Measurements from ENCODE around the gene REG3G. TPM values are rescaled to one million over a fixed set of nuclear protein-coding genes. Genes with fewer than 3 reads are reported as not detected.
"Not testable (repeated sequence)": the region's sequence is repeated elsewhere in the genome, so short reads cannot be mapped to it uniquely, and the experiment has no call there.

Gene REG3G
- total and polyA plus RNA-seq, 10 of the 15 experiments (the other 5 are each of a cell fraction or from before 2014, with no cell fraction given), result 0.33 TPM; not detected in 9

GRCh38 chr2:79053486-79053885 is 28.0 kb downstream of the REG3G start:
- H3K27ac ChIP-seq (ENCODE audit: control insufficient read depth, insufficient read depth), result not testable (repeated sequence)

GRCh38 chr2:79054769-79055168 is 29.3 kb downstream of the REG3G start:
- H3K4me3 ChIP-seq; FAIRE-seq; H3K9me3 ChIP-seq (replicated peaks; ENCODE audit: control insufficient read depth, insufficient read depth, low read length); H3K4me2 ChIP-seq (ENCODE audit: control insufficient read depth, insufficient read depth); H3K79me2 ChIP-seq (ENCODE audit: control insufficient read depth, insufficient read depth, low read length); CTCF ChIA-PET; in situ Hi-C loops (cut with MboI); DNase-seq (ENCODE audit: low read depth, low spot score); H3K36me3 ChIP-seq (ENCODE audit: control insufficient read depth in 2 of 2, insufficient read depth in 2 of 2, low read length in 1 of 2); H4K20me1 ChIP-seq (ENCODE audit: control insufficient read depth, insufficient read depth); POLR2A ChIA-PET; intact Hi-C loops (cut with micrococcal nuclease; ENCODE audit: unreplicated experiment); H3K9ac ChIP-seq (ENCODE audit: control insufficient read depth, insufficient read depth, low read length); H3K27me3 ChIP-seq (replicated peaks in 1 of 2; ENCODE audit: control insufficient read depth in 2 of 2, insufficient read depth in 2 of 2, low read length in 1 of 2); BruUV-seq (replicated peaks); H3K27ac ChIP-seq (ENCODE audit: control insufficient read depth, insufficient read depth); H3K4me1 ChIP-seq (ENCODE audit: control insufficient read depth, insufficient read depth, low read length); SMC1A ChIA-PET (ENCODE audit: uncharacterized antibody, unreplicated experiment); H2AFZ ChIP-seq (ENCODE audit: control insufficient read depth, low read depth, low read length); ATAC-seq; RAD21 ChIA-PET (ENCODE audit: unreplicated experiment): not testable (repeated sequence)
- WGBS (ENCODE audit: insufficient coverage, insufficient replicate concordance, low lambda C conversion rate, missing lambda C conversion rate), result 26% methylated on average over 5 of the region's 5 CpGs

More at GRCh38 chr2:79053486-79053885, 28.0 kb downstream of the REG3G start:
- SMC1A ChIA-PET (ENCODE audit: uncharacterized antibody, unreplicated experiment); CTCF ChIA-PET; POLR2A ChIA-PET; H3K9ac ChIP-seq (ENCODE audit: control insufficient read depth, insufficient read depth, low read length); H3K36me3 ChIP-seq (ENCODE audit: control insufficient read depth in 2 of 2, insufficient read depth in 2 of 2, low read length in 1 of 2); FAIRE-seq; H4K20me1 ChIP-seq (ENCODE audit: control insufficient read depth, insufficient read depth); H3K27me3 ChIP-seq (replicated peaks in 1 of 2; ENCODE audit: control insufficient read depth in 2 of 2, insufficient read depth in 2 of 2, low read length in 1 of 2); H3K4me3 ChIP-seq; intact Hi-C loops (cut with micrococcal nuclease; ENCODE audit: unreplicated experiment); DNase-seq (ENCODE audit: low read depth, low spot score); H3K79me2 ChIP-seq (ENCODE audit: control insufficient read depth, insufficient read depth, low read length); BruUV-seq (replicated peaks); H3K9me3 ChIP-seq (replicated peaks; ENCODE audit: control insufficient read depth, insufficient read depth, low read length); in situ Hi-C loops (cut with MboI); H3K4me1 ChIP-seq (ENCODE audit: control insufficient read depth, insufficient read depth, low read length); RAD21 ChIA-PET (ENCODE audit: unreplicated experiment); ATAC-seq; H2AFZ ChIP-seq (ENCODE audit: control insufficient read depth, low read depth, low read length); H3K4me2 ChIP-seq (ENCODE audit: control insufficient read depth, insufficient read depth): not testable (repeated sequence)
- 6% methylated on average over 5 of the region's 5 CpGs for WGBS (ENCODE audit: insufficient coverage, insufficient replicate concordance, low lambda C conversion rate, missing lambda C conversion rate)

- Histone ChIP-seq H3K9me3 (replicated peaks; ENCODE audit: control insufficient read depth, insufficient read depth, low read length) (no peaks in the 10 kb centered on the region), H3K27ac (ENCODE audit: control insufficient read depth, insufficient read depth) (no peak overlapping the region), H4K20me1 (ENCODE audit: control insufficient read depth, insufficient read depth) (no peaks in the 10 kb centered on the region), H3K4me3 (no peak overlapping the region), H3K36me3 (ENCODE audit: control insufficient read depth in 2 of 2, insufficient read depth in 2 of 2, low read length in 1 of 2) (no peaks in the 10 kb centered on the region), H3K27me3 (replicated peaks in 1 of 2; ENCODE audit: control insufficient read depth in 2 of 2, insufficient read depth in 2 of 2, low read length in 1 of 2) (no peaks in the 10 kb centered on the region), H3K4me2 (ENCODE audit: control insufficient read depth, insufficient read depth) (no peak overlapping the region), H3K9ac (ENCODE audit: control insufficient read depth, insufficient read depth, low read length) (no peak overlapping the region), H3K4me1 (ENCODE audit: control insufficient read depth, insufficient read depth, low read length) (no peaks in the 10 kb centered on the region), H2AFZ (ENCODE audit: control insufficient read depth, low read depth, low read length) (no peak overlapping the region), H3K79me2 (ENCODE audit: control insufficient read depth, insufficient read depth, low read length) (no peaks in the 10 kb centered on the region)
- ChIA-PET POLR2A (no interaction called here), RAD21 (ENCODE audit: unreplicated experiment) (no interaction called here), CTCF (no interaction called here), SMC1A (ENCODE audit: uncharacterized antibody, unreplicated experiment) (no interaction called here)
- intact Hi-C loops (cut with micrococcal nuclease; ENCODE audit: unreplicated experiment), result no loop called here
- DNase-seq (ENCODE audit: low read depth, low spot score) (no peak), FAIRE-seq (no peak), ATAC-seq (no peak)
- no TSS peak for BruUV-seq (replicated peaks)
- no peak for TF ChIP-seq CREM (IDR thresholded peaks at IDR 0.05; ENCODE audit: low read depth)
- TF ChIP-seq CHD4 (IDR thresholded peaks at IDR 0.05), result no peak
- TF ChIP-seq MEF2A (IDR thresholded peaks at IDR 0.05; ENCODE audit: insufficient read depth, low read depth, low read length), result no peak
- no peak for TF ChIP-seq EED (IDR thresholded peaks at IDR 0.05; ENCODE audit: low read depth)
- TF ChIP-seq GATAD2B (conservative IDR thresholded peaks at IDR 0.05; ENCODE audit: low read depth), result no peak
- TF ChIP-seq HCFC1 (IDR thresholded peaks at IDR 0.05; ENCODE audit: low read length), result no peak
- no peak for TF ChIP-seq NRF1 (conservative IDR thresholded peaks at IDR 0.05; ENCODE audit: low read depth, low read length)
- no peak for TF ChIP-seq NFIC (IDR thresholded peaks at IDR 0.05; ENCODE audit: low read depth, low read length)
- 3% methylated on average over 2 of the region's 2 CpGs for WGBS (ENCODE audit: insufficient coverage, insufficient replicate concordance, low lambda C conversion rate, missing lambda C conversion rate)
- in situ Hi-C loops (cut with MboI), result no loop called here
These were observed 39.7 kb downstream of the REG3G start for GRCh38 chr2:79065201-79065600.
